Activated B cell treated with CpG ODN at 0.5 μM for 24 hours (primary cell): ENCODE measurements around the gene ATRN. TPM values are rescaled to one million over a fixed set of nuclear protein-coding genes. Genes with fewer than 3 reads are reported as not detected.

Experiments
- ATAC-seq: fragments of 200-7000 bp; cut with Tn5 transposase; one replicate; pipeline ENCODE4 v1.10.0; 2021; ENCODE audit warnings: low read depth, mild to moderate bottlenecking, moderate library complexity
- CTCF ChIA-PET: fragments of 350-600 bp; sonication (Branson Sonifier 250); formaldehyde crosslinking; loops from one replicate; lab custom pipeline; 2021; ENCODE audit warnings: antibody characterized with exemption; lab: Charles Lee
- POLR2A ChIA-PET: fragments of 350-600 bp; sonication (Branson Sonifier 250); formaldehyde crosslinking; loops from one replicate; lab custom pipeline; 2021; ENCODE audit warnings: antibody characterized with exemption; lab: Charles Lee
- DNase-seq: peaks from one replicate; pipeline ENCODE4 v3.0.0; 2022
- H3K27ac Mint-ChIP-seq: one replicate; pipeline ENCODE4 v1.8.0; 2020; ENCODE audit warnings: mixed read lengths
- H3K27me3 Mint-ChIP-seq: one replicate; pipeline ENCODE4 v1.8.0; 2021; ENCODE audit warnings: mixed read lengths
- H3K36me3 Mint-ChIP-seq: one replicate; pipeline ENCODE4 v1.8.0; 2021; ENCODE audit warnings: low read depth, mixed read lengths
- H3K4me1 Mint-ChIP-seq: one replicate; pipeline ENCODE4 v1.8.0; 2021; ENCODE audit warnings: mixed read lengths
- H3K4me3 Mint-ChIP-seq: one replicate; pipeline ENCODE4 v1.8.0; 2020; ENCODE audit warnings: mild to moderate bottlenecking, mixed read lengths
- H3K9me3 Mint-ChIP-seq: one replicate; pipeline ENCODE4 v1.8.0; 2020; ENCODE audit warnings: mixed read lengths
- CTCF ChIP-seq: fragments of 200-600 bp; IDR thresholded peaks from one replicate; pipeline ENCODE4 v1.8.0; 2022; ENCODE audit warnings: antibody characterized with exemption, mild to moderate bottlenecking
- intact Hi-C: fragments of 100-400 bp; cut with micrococcal nuclease; formaldehyde crosslinking; loops from one replicate; pipeline ENCODE4 v1.15.1; 2024
- total RNA-seq: library from RNA; stranded (reverse); gene quantifications from 2 replicates; pipeline ENCODE4 v1.2.3, GENCODE V29; 2022

Gene ATRN
- total RNA-seq, 1 donor from 2014 or later, result 13.0 TPM

- TF ChIP-seq CTCF, result no peak
- intact Hi-C loops, result no loop called here
- Mint-ChIP-seq H3K4me3 (no peak overlapping the region), H3K27me3 (peaks cover 33% of the 10 kb centered on the region), H3K36me3 (no peaks in the 10 kb centered on the region), H3K9me3 (peaks cover 2% of the 10 kb centered on the region), H3K4me1 (peaks cover 12% of the 10 kb centered on the region), H3K27ac (no peak overlapping the region)
- peak; percentile 81 for ATAC-seq
- no peak for DNase-seq
- ChIA-PET POLR2A (interaction anchor here (0.6 kb wide), 1 partner anchor 221 kb away, joined by 3 read pairs; no protein-coding TSS in a partner anchor), CTCF (interaction anchor here (1.0 kb wide), 1 partner anchor 18 kb away, joined by 4 read pairs; no protein-coding TSS in a partner anchor)
Measured at GRCh38 chr20:3658716-3659491, 188.1 kb downstream of the ATRN start.

GRCh38 chr20:3659492-3660261, 188.9 kb downstream of the ATRN start:
- no peak for DNase-seq
- Mint-ChIP-seq H3K4me3 (no peak overlapping the region), H3K4me1 (peaks cover 12% of the 10 kb centered on the region), H3K9me3 (peaks cover 2% of the 10 kb centered on the region), H3K36me3 (no peaks in the 10 kb centered on the region), H3K27ac (no peak overlapping the region), H3K27me3 (peaks cover 36% of the 10 kb centered on the region)
- TF ChIP-seq CTCF, result no peak
- no peak for ATAC-seq
- CTCF ChIA-PET, result no interaction called here
- POLR2A ChIA-PET, result no interaction called here
- intact Hi-C loops, result no loop called here

GRCh38 chr20:3660262-3661059, 189.6 kb downstream of the ATRN start:
- Mint-ChIP-seq H3K36me3 (no peaks in the 10 kb centered on the region), H3K27ac (no peak overlapping the region), H3K4me1 (peaks cover 16% of the 10 kb centered on the region), H3K27me3 (peaks cover 38% of the 10 kb centered on the region), H3K9me3 (peaks cover 1% of the 10 kb centered on the region), H3K4me3 (no peak overlapping the region)
- DNase-seq (no peak), ATAC-seq (no peak)
- TF ChIP-seq CTCF, result no peak
- ChIA-PET POLR2A (no interaction called here), CTCF (no interaction called here)
- intact Hi-C loops, result no loop called here

- CTCF ChIA-PET, result no interaction called here
- Mint-ChIP-seq H3K4me3 (no peak overlapping the region), H3K4me1 (peaks cover 16% of the 10 kb centered on the region)
Measured at GRCh38 chr20:3661060-3661813, 190.4 kb downstream of the ATRN start.

More at GRCh38 chr20:3661060-3661813, 190.4 kb downstream of the ATRN start:
- POLR2A ChIA-PET, result no interaction called here
- ATAC-seq (no peak), DNase-seq (no peak)
- intact Hi-C loops, result no loop called here
- H3K27me3 Mint-ChIP-seq, result peaks cover 38% of the 10 kb centered on the region
- H3K9me3 Mint-ChIP-seq, result no peaks in the 10 kb centered on the region
- no peak overlapping the region for H3K27ac Mint-ChIP-seq
- no peak for TF ChIP-seq CTCF
- no peaks in the 10 kb centered on the region for H3K36me3 Mint-ChIP-seq
